ENCODE results near the gene ADAMTS17.

DNA sequence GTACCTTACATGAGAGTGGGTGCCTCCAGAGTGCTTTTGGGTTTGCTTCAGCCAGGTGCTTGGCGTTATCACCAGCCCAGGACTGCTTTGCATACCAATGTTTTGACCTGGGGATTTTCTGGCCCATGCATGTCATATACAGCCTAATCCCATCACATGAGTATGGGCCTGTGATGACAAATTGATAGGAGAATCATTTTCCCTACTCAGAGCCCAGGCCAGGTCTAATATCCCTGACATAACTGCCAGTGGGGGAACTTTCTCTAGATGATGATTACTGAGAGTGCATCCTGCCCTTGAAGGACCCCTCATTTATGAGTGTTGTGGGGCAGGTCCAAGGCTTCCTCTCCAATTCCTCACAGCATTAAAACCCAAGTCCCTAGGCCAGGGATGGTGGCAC, 411.1 kb downstream of the ADAMTS17 start:
- TF ChIP-seq, protein P1, sequence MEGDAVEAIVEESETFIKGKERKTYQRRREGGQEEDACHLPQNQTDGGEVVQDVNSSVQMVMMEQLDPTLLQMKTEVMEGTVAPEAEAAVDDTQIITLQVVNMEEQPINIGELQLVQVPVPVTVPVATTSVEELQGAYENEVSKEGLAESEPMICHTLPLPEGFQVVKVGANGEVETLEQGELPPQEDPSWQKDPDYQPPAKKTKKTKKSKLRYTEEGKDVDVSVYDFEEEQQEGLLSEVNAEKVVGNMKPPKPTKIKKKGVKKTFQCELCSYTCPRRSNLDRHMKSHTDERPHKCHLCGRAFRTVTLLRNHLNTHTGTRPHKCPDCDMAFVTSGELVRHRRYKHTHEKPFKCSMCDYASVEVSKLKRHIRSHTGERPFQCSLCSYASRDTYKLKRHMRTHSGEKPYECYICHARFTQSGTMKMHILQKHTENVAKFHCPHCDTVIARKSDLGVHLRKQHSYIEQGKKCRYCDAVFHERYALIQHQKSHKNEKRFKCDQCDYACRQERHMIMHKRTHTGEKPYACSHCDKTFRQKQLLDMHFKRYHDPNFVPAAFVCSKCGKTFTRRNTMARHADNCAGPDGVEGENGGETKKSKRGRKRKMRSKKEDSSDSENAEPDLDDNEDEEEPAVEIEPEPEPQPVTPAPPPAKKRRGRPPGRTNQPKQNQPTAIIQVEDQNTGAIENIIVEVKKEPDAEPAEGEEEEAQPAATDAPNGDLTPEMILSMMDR (IDR thresholded peaks at IDR 0.05) = no peak
- TF ChIP-seq EZH2 (IDR thresholded peaks at IDR 0.05) (no peak), EZH2phosphoT487 (IDR thresholded peaks at IDR 0.05) (no peak)

All from neural progenitor cell (in vitro differentiated cells).